H1 (cell line): ENCODE measurements around the gene TNS3. TPM values are rescaled to one million over a fixed set of nuclear protein-coding genes. Genes with fewer than 3 reads are reported as not detected.

ENCODE experiments used
- CTCF ChIA-PET: fragments of 300-600 bp; sonication (Branson Sonifier 250); formaldehyde crosslinking; loops from one replicate; lab custom pipeline; 2021; ENCODE audit not compliant: partially characterized antibody; lab: Charles Lee
- POLR2A ChIA-PET: fragments of 300-600 bp; sonication (Branson Sonifier 250); formaldehyde crosslinking; loops from one replicate; lab custom pipeline; 2021; ENCODE audit warnings: inconsistent platforms; ENCODE audit not compliant: partially characterized antibody; lab: Charles Lee
- DNase-seq, 2 experiments: peaks; one replicate each; pipeline versions ENCODE4 v3.0.0 to v3.0.0-alpha.2; 2010 to 2022; ENCODE audit warnings: low spot score in 2 of 2, low read depth in 1 of 2, mixed read lengths in 1 of 2
- FAIRE-seq: peaks from 2 replicates; lab custom pipeline; 2011; peaks lifted over from hg19 to GRCh38; lab: Jason Lieb, UNC
- H2AFZ ChIP-seq: 2 replicates; pipeline ENCODE4 v1.8.1; 2012; ENCODE audit warnings: low read length, inconsistent platforms
- H2AK5ac ChIP-seq: 2 replicates; pipeline ENCODE4 v1.6.1; 2013; ENCODE audit warnings: low read depth, low read length
- H2BK120ac ChIP-seq: replicated peaks from 2 replicates; pipeline ENCODE3; 2013; ENCODE audit warnings: low read depth, low read length, inconsistent platforms
- H2BK12ac ChIP-seq: 2 replicates; pipeline ENCODE4 v1.6.1; 2013; ENCODE audit warnings: low read depth, low read length
- H2BK15ac ChIP-seq: 2 replicates; pipeline ENCODE4 v1.6.1; 2013; ENCODE audit warnings: low read length
- H2BK20ac ChIP-seq: 2 replicates; pipeline ENCODE4 v1.6.1; 2013; ENCODE audit warnings: low read length
- H2BK5ac ChIP-seq: 2 replicates; pipeline ENCODE4 v1.6.1; 2013; ENCODE audit warnings: low read depth, low read length
- H3K14ac ChIP-seq: 2 replicates; pipeline ENCODE4 v1.6.1; 2013; ENCODE audit warnings: inconsistent platforms; ENCODE audit not compliant: insufficient read length
- H3K18ac ChIP-seq: 2 replicates; pipeline ENCODE4 v1.6.1; 2013; ENCODE audit warnings: low read length; ENCODE audit errors: extremely low read depth
- H3K23ac ChIP-seq: 2 replicates; pipeline ENCODE4 v1.6.1; 2013; ENCODE audit warnings: inconsistent platforms; ENCODE audit not compliant: insufficient read length
- H3K23me2 ChIP-seq: 2 replicates; pipeline ENCODE4 v1.6.1; 2013; ENCODE audit warnings: low read depth, low read length
- H3K27ac ChIP-seq: 2 replicates; pipeline ENCODE4 v1.6.1; 2011; ENCODE audit warnings: low read depth, low read length, inconsistent platforms
- H3K27me3 ChIP-seq, 4 experiments: replicated peaks in 1 of 4; 1 replicate in 1 of 4; 2 replicates in 3 of 4; pipeline versions ENCODE4 v1.6.1 to v1.8.1; 2011 to 2013; ENCODE audit warnings: low read length in 3 of 4, mild to moderate bottlenecking in 3 of 4, inconsistent platforms in 2 of 4, mixed read lengths in 2 of 4, moderate library complexity in 1 of 4; ENCODE audit not compliant: control insufficient read depth in 3 of 4, insufficient read depth in 3 of 4; ENCODE audit errors: extremely low read depth in 1 of 4
- H3K36me3 ChIP-seq, 4 experiments: 2 replicates each; pipeline versions ENCODE4 v1.6.1 to v1.8.1; 2011 to 2013; ENCODE audit warnings: mild to moderate bottlenecking in 4 of 4, low read length in 3 of 4, moderate library complexity in 2 of 4, control low read depth in 1 of 4, inconsistent platforms in 1 of 4; ENCODE audit not compliant: insufficient read depth in 4 of 4, control insufficient read depth in 2 of 4
- H3K4ac ChIP-seq: replicated peaks from 2 replicates; pipeline ENCODE3; 2013; ENCODE audit warnings: low read length, low read depth, mixed read lengths, inconsistent platforms; ENCODE audit not compliant: insufficient read length
- H3K4me1 ChIP-seq, 4 experiments: replicated peaks in 1 of 4; 1 replicate in 1 of 4; 2 replicates in 3 of 4; pipeline versions ENCODE4 v1.6.1 to v1.8.1; 2011 to 2013; ENCODE audit warnings: low read length in 3 of 4, inconsistent platforms in 2 of 4, mixed read lengths in 1 of 4; ENCODE audit not compliant: insufficient read depth in 4 of 4, control insufficient read depth in 3 of 4
- H3K4me2 ChIP-seq, 2 experiments: 2 replicates each; pipeline versions ENCODE4 v1.6.1 to v1.8.1; 2011 to 2013; ENCODE audit warnings: low read depth in 2 of 2, low read length in 2 of 2, control low read depth in 1 of 2, inconsistent platforms in 1 of 2, mild to moderate bottlenecking in 1 of 2; ENCODE audit not compliant: insufficient read depth in 1 of 2
- H3K4me3 ChIP-seq, 4 experiments: fragments of 200-600, 300-600 bp in 1 of 4; sonication (generic), shearing (Covaris generic), sonication (Bioruptor Twin) in 1 of 4; 2 replicates each; pipeline versions ENCODE4 v1.5.1 to v1.8.1; 2011 to 2016; ENCODE audit warnings: low read length in 4 of 4, low read depth in 3 of 4, control low read depth in 2 of 4, inconsistent platforms in 2 of 4, mild to moderate bottlenecking in 2 of 4, mixed read lengths in 1 of 4, moderate library complexity in 1 of 4; ENCODE audit not compliant: insufficient read depth in 2 of 4; ENCODE audit errors: extremely low read depth in 1 of 4
- H3K56ac ChIP-seq: replicated peaks from 2 replicates; pipeline ENCODE3; 2013; ENCODE audit warnings: low read depth, mild to moderate bottlenecking, mixed read lengths, low read length, inconsistent platforms; ENCODE audit not compliant: insufficient read length
- H3K79me1 ChIP-seq: 2 replicates; pipeline ENCODE4 v1.6.1; 2013; ENCODE audit warnings: low read depth, low read length, control low read depth
- H3K79me2 ChIP-seq, 2 experiments: 2 replicates each; pipeline versions ENCODE4 v1.6.1 to v1.8.1; 2012 to 2013; ENCODE audit warnings: low read length in 2 of 2, mild to moderate bottlenecking in 2 of 2, inconsistent platforms in 1 of 2; ENCODE audit not compliant: insufficient read depth in 2 of 2, control insufficient read depth in 1 of 2
- H3K9ac ChIP-seq, 4 experiments: replicated peaks in 1 of 4; 1 replicate in 1 of 4; 2 replicates in 3 of 4; pipeline versions ENCODE4 v1.6.1 to v1.8.1; 2011 to 2013; ENCODE audit warnings: low read depth in 3 of 4, low read length in 3 of 4, control low read depth in 2 of 4, mild to moderate bottlenecking in 2 of 4, moderate library complexity in 2 of 4, inconsistent platforms in 1 of 4; ENCODE audit errors: extremely low read depth in 1 of 4
- H3K9me3 ChIP-seq, 2 experiments: 2 replicates each; pipeline versions ENCODE4 v1.6.1 to v1.8.1; 2012 to 2013; ENCODE audit warnings: mild to moderate bottlenecking in 2 of 2, moderate library complexity in 2 of 2, control low read depth in 1 of 2, inconsistent platforms in 1 of 2, low read depth in 1 of 2, low read length in 1 of 2, mixed read lengths in 1 of 2; ENCODE audit not compliant: insufficient read depth in 2 of 2
- H4K20me1 ChIP-seq, 2 experiments: replicated peaks in 1 of 2; 2 replicates each; pipeline versions ENCODE3 to v1.8.1; 2011 to 2013; ENCODE audit warnings: inconsistent platforms in 2 of 2, low read length in 2 of 2, mild to moderate bottlenecking in 1 of 2; ENCODE audit not compliant: insufficient read depth in 2 of 2, control insufficient read depth in 1 of 2
- H4K5ac ChIP-seq: 2 replicates; pipeline ENCODE4 v1.6.1; 2013; ENCODE audit warnings: low read length, low read depth, mixed read lengths, inconsistent platforms; ENCODE audit not compliant: insufficient read length
- H4K8ac ChIP-seq: 2 replicates; pipeline ENCODE4 v1.8.0; 2013; ENCODE audit warnings: mild to moderate bottlenecking, moderate library complexity, low read length, inconsistent platforms; ENCODE audit not compliant: insufficient read depth; ENCODE audit errors: extremely low read depth
- H4K91ac ChIP-seq: replicated peaks from 2 replicates; pipeline ENCODE3; 2013; ENCODE audit warnings: low read length, mixed read lengths, inconsistent platforms; ENCODE audit not compliant: insufficient read length
- RXRA ChIP-seq: IDR thresholded peaks from 2 replicates; pipeline ENCODE4 v1.6.1; 2011; ENCODE audit warnings: low read depth, mild to moderate bottlenecking, low read length, moderate library complexity; ENCODE audit not compliant: insufficient read depth
- WGBS, 2 experiments: shearing (Covaris generic) in 1 of 2; methylation state at CpG; one replicate each; pipeline versions ENCODE4 v1.1.6 to v1.1.7; 2013 to 2015; ENCODE audit warnings: low lambda C conversion rate in 2 of 2, mixed read lengths in 2 of 2, inconsistent platforms in 1 of 2, low coverage in 1 of 2, missing lambda C conversion rate in 1 of 2; ENCODE audit not compliant: insufficient replicate concordance in 2 of 2, insufficient coverage in 1 of 2, insufficient read length in 1 of 2; ENCODE audit errors: extremely low coverage in 1 of 2, missing lambda C conversion rate in 1 of 2; 5-methylcytosine and 5-hydroxymethylcytosine counted together
- polyA plus RNA-seq, 7 experiments: library from polyadenylated mRNA; depleted of rRNA in 3 of 7; stranded (reverse) in 5 of 7; unstranded in 2 of 7; fragments of >200 nt in 5 of 7; fragments of 200-250 nt in 2 of 7; gene quantifications; 1 replicate in 5 of 7; 2 replicates in 1 of 7; 4 replicates in 1 of 7; pipeline versions ENCODE4 v1.2.1 to v1.2.3, GENCODE V29; 2011 to 2013; ENCODE audit warnings: missing spikeins in 2 of 7, mixed read lengths in 2 of 7
- total RNA-seq: library from RNA; stranded (reverse); fragmentation: NEBNext Ultra II Directional; extraction: Animal tissue kit (Norgen Biotek cat#: 25700); gene quantifications from 2 replicates; pipeline ENCODE4 v1.2.1, GENCODE V29; 2021

The TNS3 gene
- total and polyA plus RNA-seq, 2 of the 8 experiments (the other 6 are each of a cell fraction or from before 2014, with no cell fraction given), result 11.9 to 24.2 TPM

GRCh38 chr7:47465191-47465590 lies 116.7 kb downstream of the TNS3 start:
- Histone ChIP-seq H2BK12ac (no peak overlapping the region), H4K91ac (no peak overlapping the region), H3K79me2 (peaks cover 0 to 2% of the 10 kb centered on the region in 2 experiments; a peak in 1 of 4 replicates), H3K23me2 (no peaks in the 10 kb centered on the region), H4K8ac (no peak overlapping the region; the same call in 1 of the 2 replicates), H2AFZ (no peak overlapping the region), H4K20me1 (peaks cover under 1 to 2% of the 10 kb centered on the region in 2 experiments), H2BK5ac (no peak overlapping the region), H3K9ac (no peak overlapping the region), H3K56ac (no peak overlapping the region), H2AK5ac (no peak overlapping the region), H2BK120ac (no peak overlapping the region), H3K23ac (no peak overlapping the region), H2BK20ac (no peak overlapping the region), H3K4ac (no peak overlapping the region), H3K4me2 (no peak overlapping the region), H3K4me1 (peaks cover 0 to 3% (median 0%) of the 10 kb centered on the region in 4 experiments; a peak in 1 of 7 replicates), H3K9me3 (no peaks in the 10 kb centered on the region; a peak in 1 of 4 replicates), H2BK15ac (no peak overlapping the region), H3K18ac (no peak overlapping the region), H3K14ac (no peak overlapping the region), H3K27ac (no peak overlapping the region), H3K36me3 (no peaks in the 10 kb centered on the region; a peak in 2 of 8 replicates), H4K5ac (no peak overlapping the region), H3K4me3 (no peak overlapping the region), H3K79me1 (no peaks in the 10 kb centered on the region; the same call in 1 of the 2 replicates), H3K27me3 (no peaks in the 10 kb centered on the region)
- TF ChIP-seq RXRA, result no peak
- FAIRE-seq (no peak), DNase-seq (no peak)
- 88% methylated on average over 7 of the region's 7 CpGs; no CpG with 5 or more reads in 1 of the 2 experiments for WGBS, 2 experiments
- POLR2A ChIA-PET, result interaction anchor here (1.5 kb wide), 1 partner anchor 10 kb away, joined by 3 read pairs; no protein-coding TSS in a partner anchor
- CTCF ChIA-PET, result interaction anchor here (1.5 kb wide), 1 partner anchor 176 kb away, joined by 3 read pairs; no protein-coding TSS in a partner anchor
